Neural cell (in vitro differentiated cells): ENCODE data around the gene MAST4. TPM values are rescaled to one million over a fixed set of nuclear protein-coding genes. Genes with fewer than 3 reads are reported as not detected.

Experiments
- H2AFZ ChIP-seq: fragments of 200-600, 300-800 bp; sonication (generic), shearing (Covaris generic); 2 replicates; pipeline ENCODE4 v1.6.0; 2014; ENCODE audit warnings: low read depth, mild to moderate bottlenecking, antibody characterized with exemption, low read length, moderate library complexity
- H3F3A ChIP-seq: fragments of 200-600 bp; shearing (Covaris generic); 2 replicates; pipeline ENCODE4 v1.6.1; 2016; ENCODE audit warnings: mild to moderate bottlenecking, moderate library complexity, mixed read lengths, antibody characterized with exemption, low read length; ENCODE audit not compliant: insufficient read depth, poor library complexity, severe bottlenecking
- H3K27ac ChIP-seq: fragments of 200-600, 300-800 bp; sonication (generic), shearing (Covaris generic); 2 replicates; pipeline ENCODE4 v1.5.1; 2014; ENCODE audit warnings: mild to moderate bottlenecking, low read length, moderate library complexity
- H3K27me3 ChIP-seq: fragments of 300-800, 200-600 bp; sonication (generic), shearing (Covaris generic); 2 replicates; pipeline ENCODE4 v1.6.0; 2014; ENCODE audit warnings: mild to moderate bottlenecking, low read depth, low read length, moderate library complexity; ENCODE audit not compliant: insufficient read depth
- H3K36me3 ChIP-seq: fragments of 300-800, 200-600 bp; sonication (generic), shearing (Covaris generic); 2 replicates; pipeline ENCODE4 v1.5.1; 2014; ENCODE audit warnings: mild to moderate bottlenecking, antibody characterized with exemption, low read length, moderate library complexity; ENCODE audit not compliant: insufficient read depth
- H3K4me2 ChIP-seq: fragments of 300-800, 200-600 bp; sonication (generic), shearing (Covaris generic); 2 replicates; pipeline ENCODE4 v1.6.0; 2014; ENCODE audit warnings: mild to moderate bottlenecking, low read length
- H3K4me3 ChIP-seq: fragments of 300-800, 200-600 bp; sonication (generic), shearing (Covaris generic); 2 replicates; pipeline ENCODE4 v1.5.1; 2014; ENCODE audit warnings: mild to moderate bottlenecking, low read length, moderate library complexity
- H3K79me2 ChIP-seq: fragments of 200-600 bp; shearing (Covaris generic); replicated peaks from 2 replicates; pipeline ENCODE4 v1.6.0; 2014; ENCODE audit warnings: mild to moderate bottlenecking, low read length, moderate library complexity; ENCODE audit not compliant: insufficient read depth
- H3K9ac ChIP-seq: fragments of 300-800, 200-600 bp; sonication (generic), shearing (Covaris generic); 2 replicates; pipeline ENCODE4 v1.6.1; 2016; ENCODE audit warnings: mild to moderate bottlenecking, low read length, mixed read lengths
- H3K9me2 ChIP-seq: fragments of 200-600 bp; shearing (Covaris generic); 2 replicates; pipeline ENCODE4 v1.6.1; 2016; ENCODE audit warnings: mild to moderate bottlenecking, low read length, mixed read lengths; ENCODE audit not compliant: insufficient read depth
- H3K9me3 ChIP-seq: fragments of 200-600, 300-800 bp; sonication (generic), shearing (Covaris generic); 2 replicates; pipeline ENCODE4 v1.6.1; 2016; ENCODE audit warnings: mild to moderate bottlenecking, mixed run types, low read length, moderate library complexity, mixed read lengths
- H4K20me1 ChIP-seq: fragments of 200-600 bp; shearing (Covaris generic); 2 replicates; pipeline ENCODE4 v1.6.1; 2016; ENCODE audit warnings: mild to moderate bottlenecking, mixed run types; ENCODE audit not compliant: insufficient read depth
- CTCF ChIP-seq: fragments of 450-650 bp; IDR thresholded peaks from 2 replicates; pipeline ENCODE4 v1.5.1; 2014; ENCODE audit warnings: antibody characterized with exemption, mild to moderate bottlenecking, moderate library complexity; ENCODE audit not compliant: poor library complexity, severe bottlenecking
- EP300 ChIP-seq: fragments of 450-650 bp; conservative IDR thresholded peaks from 2 replicates; pipeline ENCODE4 v1.6.1; 2014; ENCODE audit warnings: antibody characterized with exemption, mild to moderate bottlenecking, moderate library complexity; ENCODE audit not compliant: poor library complexity, severe bottlenecking
- EZH2 ChIP-seq: fragments of 200-600, 300-800 bp; shearing (Covaris generic), sonication (generic); IDR thresholded peaks from 2 replicates; pipeline ENCODE4 v1.6.1; 2014; ENCODE audit warnings: antibody characterized with exemption, low read length, borderline replicate concordance, mild to moderate bottlenecking; ENCODE audit not compliant: insufficient read depth, poor library complexity, severe bottlenecking
- MXI1 ChIP-seq: fragments of 450-650 bp; conservative IDR thresholded peaks from 2 replicates; pipeline ENCODE4 v1.6.1; 2014; ENCODE audit warnings: antibody characterized with exemption, mild to moderate bottlenecking; ENCODE audit not compliant: poor library complexity, severe bottlenecking
- POLR2AphosphoS5 ChIP-seq: IDR thresholded peaks from 2 replicates; pipeline ENCODE4 v1.6.1; 2012
- RAD21 ChIP-seq: fragments of 450-650 bp; conservative IDR thresholded peaks from 2 replicates; pipeline ENCODE4 v1.6.1; 2014; ENCODE audit warnings: antibody characterized with exemption, mild to moderate bottlenecking, moderate library complexity
- REST ChIP-seq: IDR thresholded peaks from 2 replicates; pipeline ENCODE4 v1.6.1; 2012; ENCODE audit warnings: borderline replicate concordance
- SMC3 ChIP-seq: fragments of 450-650 bp; conservative IDR thresholded peaks from 2 replicates; pipeline ENCODE4 v1.6.1; 2014; ENCODE audit warnings: antibody characterized with exemption, mild to moderate bottlenecking, moderate library complexity; ENCODE audit not compliant: poor library complexity
- TAF1 ChIP-seq: IDR thresholded peaks from 2 replicates; pipeline ENCODE4 v1.6.1; 2012; ENCODE audit warnings: low read depth
- polyA plus RNA-seq: library from polyadenylated mRNA; depleted of rRNA; stranded (reverse); fragments of >200 nt; gene quantifications from 2 replicates; pipeline ENCODE4 v1.2.3, GENCODE V29; 2014

Gene MAST4
- polyA plus RNA-seq, 1 donor from 2014 or later = 2.3 TPM

- no peak overlapping the region for H3K9ac ChIP-seq
- H3F3A ChIP-seq = no peaks in the 10 kb centered on the region
- H2AFZ ChIP-seq = no peak overlapping the region
- H3K27ac ChIP-seq = no peak overlapping the region
- H3K9me3 ChIP-seq = no peaks in the 10 kb centered on the region
- H3K27me3 ChIP-seq = no peaks in the 10 kb centered on the region
- H3K36me3 ChIP-seq = no peaks in the 10 kb centered on the region
- no peak overlapping the region for H3K4me2 ChIP-seq
- no peak overlapping the region for H3K4me3 ChIP-seq
- H4K20me1 ChIP-seq = no peaks in the 10 kb centered on the region
- H3K79me2 ChIP-seq = no peaks in the 10 kb centered on the region
- no peak for TF ChIP-seq REST
- no peak for TF ChIP-seq POLR2AphosphoS5
- TF ChIP-seq EZH2 = no peak
- TF ChIP-seq TAF1 = no peak
- TF ChIP-seq SMC3 = no peak
- no peak for TF ChIP-seq EP300
- TF ChIP-seq MXI1 = no peak
- TF ChIP-seq CTCF = no peak
- TF ChIP-seq RAD21 = no peak
- H3K9me2 ChIP-seq = no peaks in the 10 kb centered on the region
Measured at GRCh38 chr5:66929281-66929680, 333.1 kb downstream of the MAST4 start.

- Histone ChIP-seq H3K4me3 (no peak overlapping the region), H3K36me3 (no peaks in the 10 kb centered on the region), H3K4me2 (no peak overlapping the region), H3K27ac (no peak overlapping the region), H4K20me1 (no peaks in the 10 kb centered on the region), H3K9me2 (no peaks in the 10 kb centered on the region), H3K79me2 (no peaks in the 10 kb centered on the region), H3K9ac (no peak overlapping the region), H3K9me3 (no peaks in the 10 kb centered on the region), H2AFZ (no peak overlapping the region), H3K27me3 (no peaks in the 10 kb centered on the region), H3F3A (no peaks in the 10 kb centered on the region)
- TF ChIP-seq EP300 (no peak), REST (no peak), RAD21 (no peak), MXI1 (no peak), TAF1 (no peak), CTCF (no peak), EZH2 (no peak)
Measured at GRCh38 chr5:66929995-66930394, 333.8 kb downstream of the MAST4 start.
